Ovary (tissue), 9 donors: ENCODE measurements around the gene NTN5. TPM values are rescaled to one million over a fixed set of nuclear protein-coding genes. Genes with fewer than 3 reads are reported as not detected.

Experiments
- DNase-seq, 5 donors: peaks; one replicate each; pipeline ENCODE4 v3.0.0-alpha.2; 2019 to 2020
- H3K27ac ChIP-seq, 2 donors: fragments of 200-600 bp; one replicate each; pipeline versions ENCODE4 v1.5.1 to v1.8.0; 2019 to 2022
- H3K27me3 ChIP-seq: fragments of 200-600 bp; one replicate; pipeline ENCODE4 v1.8.0; 2022
- H3K36me3 ChIP-seq: fragments of 200-600 bp; sonication (generic); one replicate; pipeline ENCODE4 v1.5.1; 2019
- H3K4me1 ChIP-seq: one replicate; pipeline ENCODE4 v1.8.1; 2013; ENCODE audit warnings: mild to moderate bottlenecking, moderate library complexity; ENCODE audit not compliant: insufficient read depth
- H3K4me3 ChIP-seq: fragments of 200-600 bp; sonication (generic); one replicate; pipeline ENCODE4 v1.5.1; 2017
- H3K9me3 ChIP-seq, 2 donors: fragments of 200-600 bp in 1 of 2; sonication (generic) in 1 of 2; one replicate each; pipeline versions ENCODE4 v1.5.1 to v1.8.1; 2013 to 2019; ENCODE audit warnings: mild to moderate bottlenecking in 1 of 2, moderate library complexity in 1 of 2
- EP300 ChIP-seq: sonication (generic); formaldehyde crosslinking; IDR thresholded peaks from one replicate; pipeline ENCODE4 v1.6.1; 2017; ENCODE audit warnings: antibody characterized with exemption
- POLR2A ChIP-seq: fragments of 450-650 bp; IDR thresholded peaks from one replicate; pipeline ENCODE4 v1.6.1; 2017; ENCODE audit warnings: antibody characterized with exemption, mild to moderate bottlenecking, moderate library complexity
- WGBS, 3 donors: extraction: QIAGEN DNeasy Blood & Tissue Kit in 1 of 3; methylation state at CpG; one replicate each; pipeline versions ENCODE4 v1.1.5 to v1.1.7; 2013 to 2017; 5-methylcytosine and 5-hydroxymethylcytosine counted together
- intact Hi-C, 4 donors: fragments of 100-400 bp; cut with DNase I; formaldehyde crosslinking; loops; one replicate each; pipeline versions ENCODE4 v1.11.0 to v1.15.1; 2022 to 2023
- polyA plus RNA-seq, 2 donors: library from polyadenylated mRNA; stranded (reverse); fragments of 200-250 nt in 1 of 2; fragments of 350-450 nt in 1 of 2; fragmentation: Illumina TruSeq in 1 of 2; extraction: RNeasy Lipid Tissue Mini Kit (QIAGEN cat#74804) in 1 of 2; gene quantifications; one replicate each; pipeline ENCODE4 v1.2.3, GENCODE V29; 2013 to 2014
- total RNA-seq, 7 donors: library from RNA; depleted of rRNA in 2 of 7; stranded (reverse); fragments of >200 nt in 2 of 7; fragmentation: NEBNext Ultra II Directional in 3 of 7; extraction: Animal tissue kit (Norgen Biotek cat#: 25700) in 3 of 7; gene quantifications; one replicate each; pipeline versions ENCODE4 v1.1.0 to v1.2.4, GENCODE V29; 2016 to 2023
- TF ChIP-seq, protein P1 (sequence below), 3 donors: fragments of 450-650 bp in 2 of 3; fragments of 200-600 bp in 1 of 3; IDR thresholded peaks; one replicate each; pipeline versions ENCODE4 v1.5.1 to v1.8.0; 2016 to 2022; ENCODE audit warnings: antibody characterized with exemption in 3 of 3, mild to moderate bottlenecking in 1 of 3
- donor health status: DM: no; HTN: no; CAD: no; lungs with moderate emphysema.
- donor health status: DM: no; HTN: no; CAD: no.
- donor health status: Bipolar disorder and iron deficiency.
- donor health status: DM: yes; HTN: yes; CAD: no.
- donor health status: DM: no; HTN: no; CAD: no.
- donor health status: DM: yes; HTN: yes; CAD: no.

The NTN5 gene
- total and polyA plus RNA-seq, 9 donors = 0.23 to 3.8 (median 2.0) TPM

DNA sequence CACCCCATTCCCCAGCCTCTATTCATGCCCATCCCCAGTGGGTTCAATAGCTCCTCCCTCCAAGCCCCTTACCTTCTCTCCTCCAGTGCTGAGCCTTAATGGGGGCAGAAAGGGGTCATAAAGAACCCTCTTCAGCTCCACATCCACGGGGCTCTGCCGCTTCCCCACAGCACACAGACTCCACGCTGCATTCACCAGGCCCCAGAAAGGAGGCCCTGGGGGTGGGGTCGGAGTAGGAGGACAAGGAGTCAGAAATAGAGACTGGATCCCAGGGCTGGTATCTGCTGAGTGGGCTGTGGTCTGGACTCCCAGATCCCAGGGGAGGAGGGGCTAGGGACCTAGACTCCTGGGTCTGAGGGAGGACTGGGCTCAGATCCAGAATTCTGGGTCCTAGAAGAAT is 28.5 kb downstream of the NTN5 start:
- no peaks in the 10 kb centered on the region for H3K27me3 ChIP-seq
- H3K36me3 ChIP-seq = no peaks in the 10 kb centered on the region
- WGBS, 3 donors = 38 to 54% (median 45%) methylated on average over 4 of the region's 4 CpGs
- intact Hi-C loops = loop anchor here in 1 of 4 donors (10.0 kb wide), 1 partner anchor 70 kb away; the partner anchor contains the start of gene MAMSTR
- no peak for TF ChIP-seq EP300
- TF ChIP-seq, protein P1, sequence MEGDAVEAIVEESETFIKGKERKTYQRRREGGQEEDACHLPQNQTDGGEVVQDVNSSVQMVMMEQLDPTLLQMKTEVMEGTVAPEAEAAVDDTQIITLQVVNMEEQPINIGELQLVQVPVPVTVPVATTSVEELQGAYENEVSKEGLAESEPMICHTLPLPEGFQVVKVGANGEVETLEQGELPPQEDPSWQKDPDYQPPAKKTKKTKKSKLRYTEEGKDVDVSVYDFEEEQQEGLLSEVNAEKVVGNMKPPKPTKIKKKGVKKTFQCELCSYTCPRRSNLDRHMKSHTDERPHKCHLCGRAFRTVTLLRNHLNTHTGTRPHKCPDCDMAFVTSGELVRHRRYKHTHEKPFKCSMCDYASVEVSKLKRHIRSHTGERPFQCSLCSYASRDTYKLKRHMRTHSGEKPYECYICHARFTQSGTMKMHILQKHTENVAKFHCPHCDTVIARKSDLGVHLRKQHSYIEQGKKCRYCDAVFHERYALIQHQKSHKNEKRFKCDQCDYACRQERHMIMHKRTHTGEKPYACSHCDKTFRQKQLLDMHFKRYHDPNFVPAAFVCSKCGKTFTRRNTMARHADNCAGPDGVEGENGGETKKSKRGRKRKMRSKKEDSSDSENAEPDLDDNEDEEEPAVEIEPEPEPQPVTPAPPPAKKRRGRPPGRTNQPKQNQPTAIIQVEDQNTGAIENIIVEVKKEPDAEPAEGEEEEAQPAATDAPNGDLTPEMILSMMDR (IDR thresholded peaks at IDR 0.05) = no peak
- TF ChIP-seq POLR2A = no peak
- peak overlapping the region; percentile 92 to 97 for H3K27ac ChIP-seq
- H3K9me3 ChIP-seq = no peaks in the 10 kb centered on the region
- peaks cover 4% of the 10 kb centered on the region for H3K4me1 ChIP-seq
- H3K4me3 ChIP-seq = no peak overlapping the region
- DNase-seq = no peak

DNA sequence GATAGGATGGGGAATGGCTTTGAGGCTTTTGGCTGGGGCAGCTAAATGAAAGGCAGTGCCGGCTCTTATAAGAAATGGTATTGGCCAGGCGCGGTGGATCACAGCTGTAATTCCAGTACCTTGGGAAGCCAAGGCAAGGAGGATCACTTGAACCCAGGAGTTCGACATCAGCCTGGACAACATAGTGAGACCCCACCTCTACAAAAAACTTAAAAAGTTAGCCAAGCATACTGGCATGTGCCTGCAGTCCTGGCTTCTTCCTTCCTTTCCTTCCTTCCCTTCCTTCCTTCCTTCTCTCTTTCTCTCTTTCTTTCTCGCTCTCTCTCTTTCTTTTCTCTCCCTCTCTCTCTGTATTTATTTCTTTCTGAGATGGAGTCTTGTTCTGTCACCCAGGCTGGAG is 30.0 kb downstream of the NTN5 start:
- intact Hi-C loops = loop anchor here in 1 of 4 donors (10.0 kb wide), 1 partner anchor 72 kb away; the partner anchor contains the start of gene MAMSTR
- no peaks in the 10 kb centered on the region for H3K36me3 ChIP-seq
- H3K4me1 ChIP-seq = peaks cover 10% of the 10 kb centered on the region
- H3K9me3 ChIP-seq = no peaks in the 10 kb centered on the region
- DNase-seq = no peak
- H3K27me3 ChIP-seq = no peaks in the 10 kb centered on the region
- WGBS, 3 donors = 90 to 96% (median 91%) methylated on average over 5 of the region's 5 CpGs
- no peak overlapping the region for H3K4me3 ChIP-seq
- TF ChIP-seq, protein P1 (IDR thresholded peaks at IDR 0.05) = no peak
- TF ChIP-seq EP300 = no peak
- no peak for TF ChIP-seq POLR2A
- H3K27ac ChIP-seq = no peak overlapping the region

DNA sequence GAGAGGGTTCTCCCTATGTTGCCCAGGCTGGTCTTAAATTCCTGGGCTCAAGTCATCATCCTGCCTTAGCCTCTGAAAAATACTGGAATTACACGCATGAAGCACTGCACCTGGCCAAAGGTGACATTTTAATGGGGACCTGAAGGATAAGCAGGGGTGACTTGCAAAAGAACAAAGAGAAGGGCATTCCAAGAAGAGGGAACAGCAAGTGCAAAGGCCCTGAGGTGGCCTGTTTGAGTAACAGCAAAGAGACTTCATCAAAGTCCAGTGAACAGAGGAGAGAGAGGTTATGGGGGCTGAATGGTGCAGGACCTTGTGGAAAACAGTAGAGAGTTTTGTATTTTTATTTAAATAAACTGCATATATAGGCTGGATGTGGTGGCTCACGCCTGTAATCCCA is 31.0 kb downstream of the NTN5 start:
- Histone ChIP-seq H3K4me3 (no peak overlapping the region), H3K36me3 (no peaks in the 10 kb centered on the region)
- intact Hi-C loops = loop anchor here in 1 of 4 donors (10.0 kb wide), 1 partner anchor 73 kb away; the partner anchor contains the start of gene MAMSTR

DNA sequence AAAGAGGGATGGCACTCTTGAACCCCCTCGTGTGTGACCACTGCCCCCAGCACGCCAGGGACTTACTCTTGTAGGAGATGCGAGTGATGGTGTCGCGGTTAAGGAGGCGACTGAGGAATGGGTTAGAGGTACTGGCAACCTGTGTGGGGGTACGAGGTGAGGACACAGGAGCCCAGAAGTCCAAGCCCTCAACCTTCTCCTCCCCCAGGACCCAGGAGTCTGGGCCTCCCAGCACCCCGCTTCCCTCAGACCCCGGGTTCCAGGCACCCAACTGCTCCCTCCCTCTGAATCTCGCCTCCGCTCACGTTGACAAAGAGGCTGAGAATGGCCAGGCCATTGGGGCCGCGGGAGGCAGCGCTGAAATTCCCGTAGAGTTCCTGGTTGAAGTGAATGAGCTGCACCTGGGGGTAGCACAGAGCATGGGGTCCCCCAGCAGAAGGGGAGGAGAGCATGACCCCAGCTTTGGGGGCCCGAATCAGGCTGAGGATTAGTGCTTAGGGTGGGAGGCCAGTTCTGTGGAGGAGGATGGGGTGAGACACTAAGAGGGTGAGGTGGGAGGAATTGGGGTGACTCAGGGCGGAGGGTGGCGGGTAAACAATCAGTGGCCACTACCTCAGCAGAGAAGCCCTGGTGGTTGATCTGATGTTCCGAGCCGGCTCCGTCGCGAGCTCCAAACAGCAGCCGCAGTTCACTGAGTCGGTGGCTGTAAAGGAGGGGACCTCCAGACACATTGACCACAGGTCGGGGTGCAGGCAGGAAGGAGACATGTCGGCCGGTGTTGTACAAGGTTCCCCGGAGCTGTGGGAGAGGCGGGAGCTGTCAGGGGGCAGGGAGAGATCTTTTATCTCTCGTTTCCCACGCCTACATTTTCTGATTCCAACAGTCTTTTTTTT is 33.1 kb downstream of the NTN5 start:
- DNase-seq = peak in 2 of 5 donors; percentile 52 to 60
- H3K4me1 ChIP-seq = peaks cover 8% of the 10 kb centered on the region
- 72 to 75% (median 73%) methylated on average over 33 of the region's 33 CpGs for WGBS, 3 donors

More for the DNA sequence above, 31.0 kb downstream of the NTN5 start:
- no peak for DNase-seq
- no peaks in the 10 kb centered on the region for H3K9me3 ChIP-seq
- peaks cover 10% of the 10 kb centered on the region for H3K4me1 ChIP-seq
- WGBS, 3 donors = 94 to 98% (median 97%) methylated on average over 2 of the region's 2 CpGs
- H3K27me3 ChIP-seq = no peaks in the 10 kb centered on the region
- no peak for TF ChIP-seq EP300
- TF ChIP-seq, protein P1 (IDR thresholded peaks at IDR 0.05) = no peak
- TF ChIP-seq POLR2A = no peak
- H3K27ac ChIP-seq = no peak overlapping the region

More for the DNA sequence above, 33.1 kb downstream of the NTN5 start:
- intact Hi-C loops = loop anchor here in 1 of 4 donors (10.0 kb wide), 1 partner anchor 75 kb away; the partner anchor contains the start of gene MAMSTR
- TF ChIP-seq POLR2A (no peak), EP300 (no peak)
- TF ChIP-seq, protein P1 (IDR thresholded peaks at IDR 0.05) = no peak
- Histone ChIP-seq H3K36me3 (no peaks in the 10 kb centered on the region), H3K4me3 (no peak overlapping the region), H3K27ac (peak overlapping the region in 1 of 2 donors; percentile 89), H3K27me3 (no peaks in the 10 kb centered on the region), H3K9me3 (no peaks in the 10 kb centered on the region)
